Activated CD8-positive, alpha-beta memory T cell treated with anti-CD3 and anti-CD28 coated beads for 24 hours (primary cell): Measurements from ENCODE around the gene ZNF771.
"Not testable (repeated sequence)": the region's sequence is repeated elsewhere in the genome, so short reads cannot be mapped to it uniquely, and the experiment has no call there.

ENCODE experiments used
- DNase-seq: peaks from one replicate; pipeline ENCODE4 v3.0.0-alpha.2; 2020

ZNF771 gene

GRCh38 chr16:30376461-30376902 lies 30.9 kb upstream of the ZNF771 start:
- DNase-seq: no peak

- DNase-seq: peak; percentile 91
These were observed 30.2 kb upstream of the ZNF771 start for GRCh38 chr16:30377050-30377811.

GRCh38 chr16:30377812-30378235 lies 29.6 kb upstream of the ZNF771 start:
- no peak for DNase-seq

GRCh38 chr16:30378236-30379157 lies 28.9 kb upstream of the ZNF771 start:
- DNase-seq: peak; percentile 100

- no peak for DNase-seq
These were observed 28.1 kb upstream of the ZNF771 start for GRCh38 chr16:30379158-30379783.

- no peak for DNase-seq
These were observed 27.2 kb upstream of the ZNF771 start for GRCh38 chr16:30380072-30380802.

- DNase-seq: no peak
These were observed 26.6 kb upstream of the ZNF771 start for GRCh38 chr16:30380803-30381208.

GRCh38 chr16:30381291-30382041 lies 25.9 kb upstream of the ZNF771 start:
- no peak for DNase-seq

GRCh38 chr16:30382111-30382881 lies 25.1 kb upstream of the ZNF771 start, which contains the start of gene SEPTIN1:
TSS of gene SEPTIN1 (minus strand) at chr16:30382561. CDS start at chr16:30382542, 19 bp downstream.
- DNase-seq: peak; percentile 89

GRCh38 chr16:30383521-30383920 lies 23.9 kb upstream of the ZNF771 start:
- DNase-seq: no peak

- DNase-seq: no peak
These were observed 12.7 kb upstream of the ZNF771 start for GRCh38 chr16:30394592-30395154.

GRCh38 chr16:30395155-30395991 lies 12.0 kb upstream of the ZNF771 start, which contains the start of gene ZNF48:
TSS of gene ZNF48 (plus strand) at chr16:30395420. CDS start at chr16:30395795, 375 bp downstream.
- peak; percentile 88 for DNase-seq

- DNase-seq: no peak
These were observed 11.3 kb upstream of the ZNF771 start for GRCh38 chr16:30395992-30396585.

GRCh38 chr16:30396627-30397026 lies 10.8 kb upstream of the ZNF771 start:
- DNase-seq: not testable (repeated sequence)

- DNase-seq: no peak
These were observed 10.3 kb upstream of the ZNF771 start for GRCh38 chr16:30397056-30397455.

GRCh38 chr16:30397776-30398660 lies 9.4 kb upstream of the ZNF771 start:
- no peak for DNase-seq

GRCh38 chr16:30398661-30399434 lies 8.6 kb upstream of the ZNF771 start:
- DNase-seq: no peak
